Adrenal gland (tissue), 5 donors: Measurements from ENCODE around the gene KIRREL3.

Source experiments
- POLR2A ChIP-seq, 2 donors: fragments of 450-650 bp; IDR thresholded peaks; one replicate each; pipeline ENCODE4 v1.6.1; 2017; ENCODE audit warnings: antibody characterized with exemption in 2 of 2, mild to moderate bottlenecking in 2 of 2, moderate library complexity in 1 of 2
- TF ChIP-seq, protein P1 (sequence below), 6 experiments: fragments of 450-650 bp in 4 of 6; fragments of 200-600 bp in 2 of 6; sonication (generic) in 1 of 6; IDR thresholded peaks; 1 replicate in 5 of 6; 2 replicates in 1 of 6; pipeline versions ENCODE4 v1.5.1 to v1.8.0; 2016 to 2021; ENCODE audit warnings: antibody characterized with exemption in 6 of 6, mild to moderate bottlenecking in 2 of 6, moderate library complexity in 1 of 6
- donor health status: DM: no; HTN: no; CAD: no.

DNA sequence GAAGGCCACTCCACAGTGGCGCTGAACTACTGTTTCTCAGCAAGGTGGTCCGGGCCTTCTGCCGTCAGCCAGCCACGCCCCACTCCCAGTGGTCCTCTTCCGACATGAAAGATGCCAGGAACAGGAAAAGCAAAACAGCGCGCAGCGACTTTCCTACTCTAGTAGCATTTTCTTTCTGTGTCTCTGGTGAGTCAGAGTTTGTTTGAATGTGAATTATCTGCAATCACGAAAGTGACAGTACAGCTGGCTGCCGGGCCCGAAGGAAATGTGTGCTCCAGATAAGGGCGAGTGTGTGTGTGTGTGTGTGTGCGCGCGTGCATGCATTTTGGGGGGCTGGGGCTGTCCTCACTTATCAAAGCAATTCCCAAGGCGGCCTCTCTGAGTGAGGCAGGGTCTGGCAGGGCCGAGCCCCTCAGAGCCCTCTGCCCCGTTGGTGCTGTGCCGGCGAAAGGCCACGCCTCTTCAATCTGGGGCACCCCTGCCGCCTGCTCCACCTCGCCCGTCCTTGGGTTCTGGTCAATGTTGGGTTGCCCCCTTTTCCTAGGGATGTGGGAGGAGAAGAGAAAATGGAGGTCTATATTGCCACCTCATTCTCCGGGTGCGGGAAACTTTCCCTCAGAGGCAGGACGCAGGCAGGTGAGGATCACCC is 288.5 kb downstream of the KIRREL3 start:
- no peak for TF ChIP-seq POLR2A (IDR thresholded peaks at IDR 0.05)
- TF ChIP-seq, protein P1, sequence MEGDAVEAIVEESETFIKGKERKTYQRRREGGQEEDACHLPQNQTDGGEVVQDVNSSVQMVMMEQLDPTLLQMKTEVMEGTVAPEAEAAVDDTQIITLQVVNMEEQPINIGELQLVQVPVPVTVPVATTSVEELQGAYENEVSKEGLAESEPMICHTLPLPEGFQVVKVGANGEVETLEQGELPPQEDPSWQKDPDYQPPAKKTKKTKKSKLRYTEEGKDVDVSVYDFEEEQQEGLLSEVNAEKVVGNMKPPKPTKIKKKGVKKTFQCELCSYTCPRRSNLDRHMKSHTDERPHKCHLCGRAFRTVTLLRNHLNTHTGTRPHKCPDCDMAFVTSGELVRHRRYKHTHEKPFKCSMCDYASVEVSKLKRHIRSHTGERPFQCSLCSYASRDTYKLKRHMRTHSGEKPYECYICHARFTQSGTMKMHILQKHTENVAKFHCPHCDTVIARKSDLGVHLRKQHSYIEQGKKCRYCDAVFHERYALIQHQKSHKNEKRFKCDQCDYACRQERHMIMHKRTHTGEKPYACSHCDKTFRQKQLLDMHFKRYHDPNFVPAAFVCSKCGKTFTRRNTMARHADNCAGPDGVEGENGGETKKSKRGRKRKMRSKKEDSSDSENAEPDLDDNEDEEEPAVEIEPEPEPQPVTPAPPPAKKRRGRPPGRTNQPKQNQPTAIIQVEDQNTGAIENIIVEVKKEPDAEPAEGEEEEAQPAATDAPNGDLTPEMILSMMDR (IDR thresholded peaks at IDR 0.05), result no peak
